Gastrocnemius medialis (tissue), 4 donors: ENCODE results near the gene PEAK1.

ENCODE experiments used
- CTCF ChIP-seq, 5 experiments: fragments of 450-650 bp in 3 of 5; fragments of 200-600 bp in 2 of 5; sonication (generic) in 2 of 5; IDR thresholded peaks in 4 of 5; conservative IDR thresholded peaks in 1 of 5; 1 replicate in 4 of 5; 2 replicates in 1 of 5; pipeline ENCODE4 v1.5.1; 2016 to 2019; ENCODE audit warnings: antibody characterized with exemption in 5 of 5, mild to moderate bottlenecking in 3 of 5, moderate library complexity in 3 of 5
- POLR2A ChIP-seq, 2 donors: fragments of 450-650 bp; IDR thresholded peaks; one replicate each; pipeline ENCODE4 v1.6.1; 2017; ENCODE audit warnings: antibody characterized with exemption in 2 of 2, mild to moderate bottlenecking in 2 of 2, moderate library complexity in 2 of 2

GRCh38 chr15:77413699-77414349 is 6.1 kb downstream of the PEAK1 start:
- TF ChIP-seq POLR2A (IDR thresholded peaks at IDR 0.05) (no peak), CTCF (IDR thresholded peaks at IDR 0.05 in 4 of 5, conservative IDR thresholded peaks at IDR 0.05 in 1 of 5) (no peak)
